RWPE1 (cell line): ENCODE data around the gene YIPF2.
"Not testable (repeated sequence)": the region's sequence is repeated elsewhere in the genome, so short reads cannot be mapped to it uniquely, and the experiment has no call there.

Experiments
- CTCF ChIA-PET: fragments of 350-600 bp; sonication (Branson Sonifier 250); formaldehyde crosslinking; extraction: SDS; loops from one replicate; lab custom pipeline; 2021; lab: Yijun Ruan, JAX
- POLR2A ChIA-PET: fragments of 400-600 bp; formaldehyde crosslinking; extraction: SDS; loops from one replicate; lab custom pipeline; 2020; ENCODE audit warnings: antibody characterized with exemption; ENCODE audit not compliant: low non-redundant PET; lab: Yijun Ruan, JAX
- DNase-seq: peaks from one replicate; pipeline ENCODE4 v3.0.0; 2012; ENCODE audit warnings: low spot score
- H3K27ac ChIP-seq: fragments of 450-650 bp; 2 replicates; pipeline ENCODE4 v1.5.1; 2017
- CTCF ChIP-seq: fragments of 450-650 bp; conservative IDR thresholded peaks from 2 replicates; pipeline ENCODE4 v1.5.1; 2017; ENCODE audit warnings: low read depth, mild to moderate bottlenecking

Gene YIPF2

GRCh38 chr19:10881403-10882107, 46.9 kb downstream of the YIPF2 start:
- no peak for DNase-seq
- POLR2A ChIA-PET, result interaction anchor here (0.5 kb wide), 1 partner anchor 192 kb away, joined by 4 read pairs; no protein-coding TSS in a partner anchor
- CTCF ChIA-PET, result no interaction called here
- H3K27ac ChIP-seq, result peak overlapping the region; percentile 67
- TF ChIP-seq CTCF, result no peak

- peak overlapping the region; percentile 67 for H3K27ac ChIP-seq
Observed at GRCh38 chr19:10878253-10878652, 50.2 kb downstream of the YIPF2 start.

GRCh38 chr19:10877608-10878007, 50.8 kb downstream of the YIPF2 start:
- DNase-seq, CTCF ChIA-PET, POLR2A ChIA-PET: not testable (repeated sequence)
- peak overlapping the region; percentile 67 for H3K27ac ChIP-seq

More at GRCh38 chr19:10878253-10878652, 50.2 kb downstream of the YIPF2 start:
- ChIA-PET POLR2A (no interaction called here), CTCF (no interaction called here)
- no peak for DNase-seq
- no peak for TF ChIP-seq CTCF

GRCh38 chr19:10876459-10877240, 51.8 kb downstream of the YIPF2 start:
- ChIA-PET CTCF (interaction anchor here (0.6 kb wide), 1 partner anchor 14 kb away, joined by 6 read pairs; no protein-coding TSS in a partner anchor), POLR2A (no interaction called here)
- TF ChIP-seq CTCF, result no peak
- peak overlapping the region; percentile 67 for H3K27ac ChIP-seq
- DNase-seq, result no peak

- peak overlapping the region; percentile 87 for H3K27ac ChIP-seq
- POLR2A ChIA-PET, result interaction anchor here (0.6 kb wide), 2 partner anchors 15 to 685 kb away, joined by 4 to 5 read pairs; no protein-coding TSS in a partner anchor
Observed at GRCh38 chr19:10874024-10874423, 54.4 kb downstream of the YIPF2 start.

GRCh38 chr19:10872546-10873107, 55.8 kb downstream of the YIPF2 start:
- no peak for DNase-seq
- CTCF ChIA-PET, result interaction anchor here (0.6 to 2.0 kb wide), 6 partner anchors 9 to 605 kb away, joined by 3 to 10 read pairs (median 4); no protein-coding TSS in a partner anchor
- POLR2A ChIA-PET, result no interaction called here
- peak overlapping the region; percentile 87 for H3K27ac ChIP-seq
- no peak for TF ChIP-seq CTCF

More at GRCh38 chr19:10874024-10874423, 54.4 kb downstream of the YIPF2 start:
- no peak for DNase-seq
- CTCF ChIA-PET, result interaction anchor here (2.0 kb wide), 1 partner anchor 10 kb away, joined by 10 read pairs; no protein-coding TSS in a partner anchor
- no peak for TF ChIP-seq CTCF
